ENCODE results near the gene HOXD11. TPM values are rescaled to one million over a fixed set of nuclear protein-coding genes. Genes with fewer than 3 reads are reported as not detected.

Gene HOXD11
- total and polyA plus RNA-seq, 2 of the 4 experiments (the other 2 are of a cell fraction), result not detected

- Histone ChIP-seq H2BK20ac (ENCODE audit: low read depth, low read length) (no peak within 1 kb of the TSS), H3K36me3 (ENCODE audit: control insufficient read depth, insufficient read depth, low read length) (no peaks in the 10 kb centered on the region), H3K79me1 (ENCODE audit: low read depth in 1 of 2, low read length in 2 of 2) (no peaks in the 10 kb centered on the region), H3K9me3 (ENCODE audit: control insufficient read depth, insufficient read depth, low read length) (peaks cover 9% of the 10 kb centered on the region), H2BK5ac (ENCODE audit: low read depth, low read length, poor library complexity, severe bottlenecking) (no peak within 1 kb of the TSS), H2AFZ (replicated peaks; ENCODE audit: low read length, poor library complexity) (peak within 1 kb of the TSS; percentile 57), H3K4me2 (ENCODE audit: low read depth, low read length) (peak within 1 kb of the TSS; percentile 20; the same call in 1 of the 2 replicates), H4K20me1 (ENCODE audit: insufficient read depth, low read length) (no peaks in the 10 kb centered on the region), H3K9me1 (ENCODE audit: insufficient read depth, low read length) (no peaks in the 10 kb centered on the region), H3K18ac (ENCODE audit: low read depth, low read length) (no peak within 1 kb of the TSS), H3K9ac (ENCODE audit: low read depth, low read length) (no peak within 1 kb of the TSS), H3K14ac (replicated peaks; ENCODE audit: low read depth, low read length) (no peak within 1 kb of the TSS), H4K91ac (ENCODE audit: insufficient read depth, low read depth, low read length) (no peak within 1 kb of the TSS), H3K27me3 (ENCODE audit: control insufficient read depth, insufficient read depth, low read length) (peaks cover 90% of the 10 kb centered on the region), H2AK5ac (ENCODE audit: low read depth, low read length) (no peak within 1 kb of the TSS), H2BK15ac (ENCODE audit: low read depth, low read length) (no peak within 1 kb of the TSS), H4K8ac (ENCODE audit: low read depth in 2 of 2, low read length in 2 of 2) (no peak within 1 kb of the TSS), H3K23ac (ENCODE audit: low read depth, low read length) (no peak within 1 kb of the TSS), H2BK120ac (ENCODE audit: low read depth, low read length) (no peak within 1 kb of the TSS), H3K4me3 (ENCODE audit: insufficient read depth, low read depth, low read length) (peak within 1 kb of the TSS; percentile 9; the same call in 1 of the 2 replicates), H2AK9ac (replicated peaks; ENCODE audit: low read depth, low read length, poor library complexity) (no peak within 1 kb of the TSS), H3K27ac (ENCODE audit: insufficient read depth, low read length) (no peak within 1 kb of the TSS), H3K4me1 (ENCODE audit: control insufficient read depth, insufficient read depth, low read length) (peaks cover 3% of the 10 kb centered on the region; the same call in 1 of the 2 replicates), H3K4ac (ENCODE audit: low read depth, low read length) (no peak within 1 kb of the TSS), H4K5ac (ENCODE audit: low read depth, low read length) (no peak within 1 kb of the TSS), H3K56ac (ENCODE audit: extremely low read depth, insufficient read depth, low read length) (no peak within 1 kb of the TSS)
- 0% methylated on average over 18 of the region's 95 CpGs; no CpG with 5 or more reads in 1 of the 2 experiments for WGBS, 2 experiments (ENCODE audit: extremely low coverage in 2 of 2, insufficient read length in 1 of 2)
- dilution Hi-C loops (cut with HindIII; ENCODE audit: low sequenced_read_pairs, unreplicated experiment), result no loop called here
- no TSS peak for BruUV-seq (replicated peaks)
- intact Hi-C loops (cut with micrococcal nuclease), result loop anchor here (10.0 kb wide), 1 partner anchor 1388 kb away; no protein-coding TSS in a partner anchor
- in situ Hi-C loops (cut with MboI; ENCODE audit: low sequenced_read_pairs), result loop anchor here (10.0 to 25.0 kb wide), 4 partner anchors 408 to 1355 kb away; no protein-coding TSS in a partner anchor
- ChIA-PET POLR2A (ENCODE audit: unreplicated experiment) (no interaction called here), CTCF (no interaction called here)
- DNase-seq (no peak), ATAC-seq (ENCODE audit: low read depth) (no peak)
- TF ChIP-seq RAD21 (IDR thresholded peaks at IDR 0.05; ENCODE audit: low read length), result no peak
- TF ChIP-seq ELK1 (IDR thresholded peaks at IDR 0.05; ENCODE audit: borderline replicate concordance, low read depth, low read length), result no peak
- TF ChIP-seq SMC3 (IDR thresholded peaks at IDR 0.05; ENCODE audit: low read depth, low read length), result no peak
- TF ChIP-seq USF2 (IDR thresholded peaks at IDR 0.05; ENCODE audit: low read depth, low read length), result no peak
- no peak for TF ChIP-seq MAZ (IDR thresholded peaks at IDR 0.05; ENCODE audit: borderline replicate concordance, low read depth, low read length)
Measured at GRCh38 chr2:176092270-176093144, 14.6 kb upstream of the HOXD11 start, which contains the start of gene HOXD13. HOXD13 (plus strand) TSS chr2:176092721; CDS start chr2:176092891, 170 bp downstream.
